HG02642 (cell line): ENCODE results near the gene HDAC10.

Experiments used
- ATAC-seq: cut with Tn5 transposase; IDR thresholded peaks from one replicate; pipeline ENCODE4 v1.9.1; 2021; ENCODE audit warnings: mild to moderate bottlenecking; ENCODE audit not compliant: unreplicated experiment, poor library complexity

Gene HDAC10

GRCh38 chr22:50271519-50271970 lies 20.5 kb upstream of the HDAC10 start:
- no peak for ATAC-seq

DNA sequence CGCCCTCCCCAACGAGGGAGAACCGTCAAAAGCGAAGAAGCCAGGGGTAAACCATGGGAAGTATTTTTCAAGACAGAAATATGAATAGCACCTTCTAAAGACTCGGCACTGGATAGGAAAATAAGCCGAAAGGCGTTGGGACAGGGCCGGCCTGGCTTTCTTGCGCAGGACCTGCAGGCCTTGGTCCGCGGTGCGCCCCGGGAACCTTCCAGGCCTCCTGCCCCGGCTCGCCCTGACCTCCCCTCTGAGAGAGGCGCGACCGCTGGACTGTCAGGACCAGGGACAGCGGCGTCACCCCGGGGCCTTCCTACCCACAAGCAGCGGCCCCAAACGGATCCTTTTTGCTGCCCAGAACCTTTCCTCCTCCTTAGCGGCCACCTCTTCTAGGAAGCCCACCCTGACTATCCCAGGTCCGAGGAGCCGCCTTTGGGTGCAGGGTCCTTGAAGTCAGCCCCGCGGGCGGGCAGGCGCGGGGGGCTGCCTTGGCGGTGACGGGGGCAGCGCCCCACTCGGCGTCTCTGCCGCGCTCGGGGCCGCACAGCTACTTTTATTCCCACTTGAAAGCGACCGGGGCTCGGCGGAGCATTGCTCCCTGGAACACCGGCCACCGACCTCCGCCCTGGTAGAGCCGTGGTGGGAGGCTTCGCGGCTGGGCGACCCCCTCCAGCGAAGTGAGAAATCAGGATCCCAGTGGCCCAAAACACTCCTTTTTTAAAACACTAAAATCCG lies 19.8 kb upstream of the HDAC10 start:
- peak; percentile 16 for ATAC-seq

DNA sequence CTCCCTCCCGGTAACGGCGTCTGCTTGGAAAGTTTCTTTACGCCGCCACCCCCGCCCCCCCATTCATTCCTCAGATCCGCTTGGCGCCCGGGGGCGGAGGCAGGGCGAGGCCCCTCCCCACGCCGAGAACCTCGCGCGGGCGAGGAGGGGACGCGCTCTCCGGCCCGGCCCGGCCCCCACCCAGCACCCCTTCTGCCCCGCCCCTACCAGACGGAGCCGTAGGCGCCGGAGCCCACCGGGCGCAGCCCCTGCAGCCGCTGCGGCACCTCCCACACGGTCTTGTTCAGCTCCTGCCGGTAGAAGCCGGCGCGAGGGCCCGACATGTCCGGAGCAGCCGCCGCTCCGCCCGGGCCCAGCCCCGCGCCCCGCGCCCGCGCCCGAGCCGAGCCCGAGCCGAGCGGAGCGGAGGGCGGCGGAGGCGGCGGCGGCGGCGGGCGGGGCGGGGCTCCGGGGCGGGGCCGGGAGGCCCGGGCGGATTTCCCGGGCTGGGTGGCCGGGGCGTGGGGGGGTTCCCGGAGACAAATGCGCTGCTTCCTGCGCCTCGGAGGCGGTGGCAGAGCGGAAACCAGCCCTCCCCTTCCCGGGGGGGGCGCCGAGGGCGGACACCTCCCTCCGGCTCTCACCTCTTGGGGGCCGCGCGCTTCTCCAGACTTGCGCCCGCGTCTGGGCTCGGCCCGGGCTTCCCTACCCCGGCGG lies 19.1 kb upstream of the HDAC10 start, which contains the start of gene MAPK11:
Gene MAPK11 (minus strand): TSS at position 411 of the 696 bp plus-strand sequence. CDS start 88 bp downstream, at position 323.
- peak; percentile 42 for ATAC-seq

DNA sequence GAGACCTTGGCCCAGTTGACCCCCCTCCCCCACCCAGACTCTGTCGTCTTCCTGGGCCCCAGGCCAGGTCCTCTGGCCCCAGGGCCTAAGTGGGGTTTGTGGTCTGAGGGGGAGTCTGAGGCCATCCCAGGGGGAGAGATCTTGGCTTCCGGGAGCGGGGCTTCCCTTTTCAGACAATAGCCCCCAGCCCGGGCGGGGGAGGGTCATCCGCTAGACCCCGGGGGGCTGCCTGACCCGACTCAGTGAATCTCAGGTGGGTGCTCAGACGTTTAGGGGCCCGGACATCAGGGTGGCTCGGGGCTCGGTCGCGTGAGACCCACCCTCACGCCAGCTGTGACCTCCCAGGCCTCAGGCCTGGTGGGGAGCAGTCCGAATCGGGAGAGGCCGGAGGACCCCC lies 18.5 kb upstream of the HDAC10 start:
- no peak for ATAC-seq

DNA sequence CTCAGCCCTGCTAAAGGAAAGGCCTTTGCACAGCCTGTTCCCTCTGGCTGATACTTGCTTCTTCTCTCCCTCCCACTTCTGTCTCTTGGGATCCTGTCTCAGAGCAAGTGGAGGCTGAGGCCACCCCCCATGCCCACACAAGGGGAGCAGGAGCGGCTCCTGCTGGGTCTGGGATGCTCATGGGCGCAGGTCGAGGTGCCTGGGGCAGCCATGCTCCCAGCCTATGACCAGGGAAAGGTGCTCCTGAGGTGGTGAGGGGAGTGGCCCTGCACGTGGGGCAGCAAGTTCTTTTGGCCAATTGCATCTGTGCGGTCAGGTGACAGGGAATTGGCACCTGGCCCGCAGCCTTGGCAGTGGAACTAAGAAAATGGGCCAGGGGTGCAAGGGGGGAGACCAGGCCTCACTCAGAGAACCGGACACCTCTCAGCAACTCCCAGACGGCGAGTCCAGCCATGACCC lies 17.6 kb upstream of the HDAC10 start:
- ATAC-seq, result no peak

DNA sequence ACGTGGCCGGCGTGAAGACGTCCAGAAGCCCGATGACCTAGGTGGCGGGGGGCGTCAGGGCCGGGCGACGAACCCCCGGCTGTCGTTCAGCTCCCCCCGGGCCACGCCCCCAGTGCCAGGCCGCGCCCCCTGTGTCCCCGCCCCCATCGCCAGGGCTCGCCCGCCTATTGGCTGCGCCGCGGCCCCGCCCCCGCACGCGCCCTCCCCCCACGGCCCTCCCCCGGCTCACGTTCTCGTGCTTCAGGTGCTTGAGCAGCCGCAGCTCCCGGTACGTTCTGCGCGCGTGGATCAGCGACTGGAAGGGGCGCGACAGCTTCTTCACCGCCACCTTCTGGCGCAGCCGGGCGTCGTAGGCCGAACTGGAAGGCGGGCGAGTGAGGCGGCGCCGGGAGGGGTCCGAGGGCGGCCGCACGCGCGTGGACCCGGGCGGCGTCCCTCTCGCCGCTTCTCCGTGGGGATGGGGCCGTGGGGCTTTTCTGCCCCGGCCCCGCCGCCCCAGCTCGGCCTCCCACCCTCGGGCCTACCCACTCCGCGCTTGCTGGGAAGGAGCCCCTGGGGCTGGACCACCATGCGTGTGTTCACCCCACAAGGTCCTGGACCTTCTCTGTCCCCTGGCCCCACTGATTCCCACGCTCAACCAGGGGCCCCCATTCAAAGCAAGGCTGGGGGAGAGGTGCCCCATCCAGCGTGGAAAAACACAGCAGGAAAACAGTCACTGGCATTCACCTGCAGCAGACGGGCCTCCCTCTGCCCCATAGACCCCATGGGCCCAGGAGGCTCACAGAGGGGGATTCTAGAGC lies 16.7 kb upstream of the HDAC10 start:
- ATAC-seq, result no peak

DNA sequence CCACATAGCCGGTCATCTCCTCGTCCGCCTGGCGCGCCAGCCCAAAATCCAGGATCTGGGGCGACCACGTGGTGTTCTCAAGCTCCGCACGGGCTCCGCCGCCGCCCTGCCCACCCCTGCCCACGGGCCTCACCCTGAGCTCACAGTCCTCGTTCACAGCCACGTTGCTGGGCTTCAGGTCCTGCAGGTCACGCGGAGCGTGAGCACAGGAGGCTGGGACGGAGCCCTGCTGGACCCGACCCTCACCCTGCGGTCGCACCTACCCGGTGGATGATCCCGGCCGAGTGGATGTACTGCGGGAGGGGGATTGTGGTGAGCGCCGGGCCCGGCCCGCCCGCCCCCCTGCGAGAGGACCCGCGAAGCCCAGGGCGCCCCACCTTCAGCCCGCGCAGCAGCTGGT lies 15.9 kb upstream of the HDAC10 start:
- no peak for ATAC-seq

GRCh38 chr22:50264946-50265669 lies 14.0 kb upstream of the HDAC10 start:
- no peak for ATAC-seq

DNA sequence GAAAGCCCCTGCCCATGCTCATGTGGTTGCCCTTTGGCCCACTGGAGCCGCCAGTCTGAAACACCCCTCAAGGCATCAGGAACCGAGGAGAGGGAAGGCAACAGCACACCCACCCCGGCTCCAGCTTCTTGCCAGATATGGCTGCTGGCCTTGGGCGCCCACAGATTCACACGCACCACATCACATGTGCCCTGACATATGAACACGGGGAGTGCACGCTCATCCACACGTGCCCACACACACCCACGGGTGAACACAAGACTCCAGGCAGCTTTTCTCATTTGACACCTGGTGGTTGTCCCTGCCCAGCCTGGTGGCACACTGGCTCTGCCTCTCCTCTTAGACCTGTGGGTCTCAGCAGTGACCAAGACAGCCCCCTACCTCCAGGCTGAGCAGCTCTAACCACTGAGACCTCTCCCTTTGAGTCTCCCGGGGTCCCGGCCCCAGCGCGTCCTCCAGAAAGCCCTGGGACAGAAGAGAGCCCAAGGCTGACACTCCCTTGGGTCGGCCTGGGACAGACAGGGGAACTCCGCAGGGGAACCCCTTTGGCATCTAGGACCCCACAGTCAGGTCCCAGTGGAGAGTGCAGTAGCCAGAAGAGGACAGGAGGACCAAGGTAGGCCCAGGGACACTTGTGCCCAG lies 13.2 kb upstream of the HDAC10 start:
- no peak for ATAC-seq

GRCh38 chr22:50262973-50263617 lies 12.0 kb upstream of the HDAC10 start:
- no peak for ATAC-seq

- ATAC-seq, result no peak
These were observed 11.4 kb upstream of the HDAC10 start for GRCh38 chr22:50262460-50262911.

GRCh38 chr22:50261615-50262459 lies 10.8 kb upstream of the HDAC10 start, which contains the start of gene MAPK12:
TSS of gene MAPK12 (minus strand) at chr22:50261683. CDS start at chr22:50261509, 174 bp downstream.
- no peak for ATAC-seq

GRCh38 chr22:50260801-50261614 lies 9.9 kb upstream of the HDAC10 start:
- no peak for ATAC-seq

GRCh38 chr22:50260434-50260800 lies 9.4 kb upstream of the HDAC10 start:
- ATAC-seq, result no peak

DNA sequence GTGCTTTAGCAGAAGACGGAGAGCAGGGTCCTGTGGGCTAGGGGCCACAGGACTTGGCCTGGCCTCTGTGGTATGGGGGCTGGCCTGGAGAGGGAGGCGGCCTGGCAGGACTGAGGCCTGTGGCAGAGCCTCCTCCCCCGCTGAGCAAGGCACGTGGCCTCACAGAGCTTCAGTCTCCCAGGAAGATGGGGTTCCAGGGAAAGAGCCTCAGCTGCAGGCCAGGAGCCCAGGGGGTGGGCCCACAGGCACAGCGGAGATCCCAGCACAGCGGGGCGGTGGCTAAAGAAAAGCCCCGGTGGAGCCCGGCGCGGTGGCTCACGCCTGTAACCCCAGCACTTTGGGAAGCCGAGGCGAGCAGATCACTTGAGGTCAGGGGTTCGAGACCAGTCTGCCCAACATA lies 8.2 kb upstream of the HDAC10 start:
- ATAC-seq, result no peak

DNA sequence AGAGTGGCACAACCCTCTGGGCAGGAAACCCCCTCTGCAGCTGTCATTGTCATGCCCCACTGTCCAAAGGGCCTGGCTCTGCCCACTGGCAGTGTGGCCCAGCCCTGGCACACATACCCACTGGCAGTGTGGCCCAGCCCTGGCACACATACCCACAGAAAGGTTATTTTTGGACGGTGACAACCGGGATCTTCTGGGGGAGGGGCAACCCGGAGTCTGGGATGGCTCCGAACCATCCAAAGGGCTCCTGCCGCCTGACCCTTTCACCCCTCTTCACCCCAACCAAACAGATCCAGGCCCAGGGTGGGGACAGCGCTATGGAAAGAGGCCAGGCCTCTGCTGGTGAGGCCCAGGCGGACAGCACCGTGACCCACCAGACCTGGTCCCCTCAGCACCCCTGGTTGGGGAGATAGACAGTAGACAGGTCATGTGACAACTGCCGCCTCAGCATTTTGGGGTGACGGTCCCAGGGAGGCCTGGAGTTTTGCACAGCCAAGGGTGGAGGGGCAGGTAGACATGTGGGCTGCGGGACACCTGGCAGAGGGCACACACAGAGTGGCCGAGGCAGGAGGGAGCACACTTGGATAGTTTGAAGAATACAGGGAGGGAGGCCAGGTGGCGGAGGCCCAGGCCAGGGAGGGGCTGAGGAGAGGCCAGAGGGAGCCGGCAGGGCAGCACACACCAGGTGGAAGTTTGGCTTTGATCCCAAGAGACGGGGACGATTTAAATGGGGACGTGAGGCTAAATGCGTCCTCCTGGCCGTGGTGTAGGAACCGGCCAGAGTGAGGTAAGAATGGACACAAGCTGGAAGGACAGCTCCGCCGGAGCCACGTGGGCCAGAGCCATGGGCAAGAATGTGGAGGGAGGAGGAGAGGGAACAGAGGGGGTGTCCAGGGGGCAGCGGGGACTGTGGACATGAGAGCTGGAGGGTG lies 7.6 kb upstream of the HDAC10 start:
- ATAC-seq, result no peak
